IMR-90 (cell line): ENCODE measurements around the gene SIRT7. TPM values are rescaled to one million over a fixed set of nuclear protein-coding genes. Genes with fewer than 3 reads are reported as not detected.

Experiments
- BHLHE40 ChIP-seq: fragments of 150-350 bp; IDR thresholded peaks from 2 replicates; pipeline ENCODE4 v1.6.1; 2016; ENCODE audit warnings: mild to moderate bottlenecking, low read depth, low read length
- CEBPB ChIP-seq: IDR thresholded peaks from 2 replicates; pipeline ENCODE4 v1.6.1; 2012; ENCODE audit warnings: low read depth, low read length, improper control_type of control experiment
- MAZ ChIP-seq: IDR thresholded peaks from 2 replicates; pipeline ENCODE4 v1.6.1; 2012; ENCODE audit warnings: low read depth, mild to moderate bottlenecking, low read length, improper control_type of control experiment, moderate library complexity, borderline replicate concordance
- POLR2A ChIP-seq: IDR thresholded peaks from 2 replicates; pipeline ENCODE4 v1.6.1; 2012; ENCODE audit warnings: mild to moderate bottlenecking, low read depth, low read length
- RFX5 ChIP-seq: IDR thresholded peaks from 2 replicates; pipeline ENCODE4 v1.8.0; 2012; ENCODE audit warnings: low read depth, mild to moderate bottlenecking, low read length, moderate library complexity
- polyA plus RNA-seq, 3 experiments: library from polyadenylated mRNA; depleted of rRNA; stranded (reverse); fragments of >200 nt; gene quantifications; 2 replicates each; pipeline ENCODE4 v1.2.3, GENCODE V29; 2012; ENCODE audit warnings: low replicate concordance in 1 of 3
- total RNA-seq: library from RNA; depleted of rRNA; stranded (reverse); fragments of >200 nt; gene quantifications from 2 replicates; pipeline ENCODE4 v1.2.3, GENCODE V29; 2012
- TF ChIP-seq, protein P1 (sequence below): fragments of 150-350 bp; IDR thresholded peaks from 2 replicates; pipeline ENCODE4 v1.6.1; 2017; ENCODE audit warnings: mild to moderate bottlenecking, antibody characterized with exemption, low read length, low read depth

The SIRT7 gene
- total and polyA plus RNA-seq, 2 of the 4 experiments (the other 2 are of a cell fraction): 14.5 to 19.8 TPM

DNA sequence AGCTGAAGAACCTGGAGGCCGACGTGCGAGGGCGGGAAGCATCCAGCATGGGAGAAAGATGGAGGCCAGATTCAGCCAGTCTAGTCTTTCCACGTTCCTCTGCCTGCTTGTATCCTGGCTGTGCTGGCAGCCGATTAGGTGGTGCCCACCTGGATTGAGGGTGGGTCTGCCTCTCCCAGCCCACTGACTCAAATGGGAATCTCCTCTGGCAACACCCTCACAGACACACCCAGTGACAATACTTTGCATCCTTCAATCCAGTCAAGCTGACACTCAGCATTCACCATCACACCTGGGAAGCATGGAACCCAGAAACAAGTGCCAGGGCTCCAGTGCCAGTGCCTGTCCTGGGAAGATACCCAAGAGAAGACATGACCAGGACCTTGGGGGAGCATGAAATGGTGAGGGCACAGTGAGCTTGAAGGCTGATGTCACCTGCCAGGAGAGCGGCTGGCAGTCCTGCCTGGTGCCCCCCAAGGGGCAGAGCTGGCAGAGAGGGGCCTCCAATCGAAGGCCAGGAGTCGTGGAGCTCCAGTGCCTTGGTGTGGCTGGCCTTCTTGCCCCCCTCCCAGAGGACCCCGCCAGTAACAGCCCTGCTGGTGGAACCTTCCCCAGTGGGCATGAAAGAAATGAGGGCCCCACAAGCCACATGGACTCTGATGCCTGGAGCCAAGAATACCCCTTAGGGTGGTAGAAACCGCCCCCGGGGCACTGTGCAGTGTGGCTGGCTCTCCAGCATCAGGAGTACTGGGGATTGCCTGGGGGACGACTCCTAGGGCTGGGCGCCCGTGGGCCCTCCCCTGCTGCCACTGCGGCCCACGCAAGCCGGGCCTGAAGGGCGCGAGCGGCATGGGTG is 16.6 kb downstream of the SIRT7 start (continued):
- TF ChIP-seq, protein P1, sequence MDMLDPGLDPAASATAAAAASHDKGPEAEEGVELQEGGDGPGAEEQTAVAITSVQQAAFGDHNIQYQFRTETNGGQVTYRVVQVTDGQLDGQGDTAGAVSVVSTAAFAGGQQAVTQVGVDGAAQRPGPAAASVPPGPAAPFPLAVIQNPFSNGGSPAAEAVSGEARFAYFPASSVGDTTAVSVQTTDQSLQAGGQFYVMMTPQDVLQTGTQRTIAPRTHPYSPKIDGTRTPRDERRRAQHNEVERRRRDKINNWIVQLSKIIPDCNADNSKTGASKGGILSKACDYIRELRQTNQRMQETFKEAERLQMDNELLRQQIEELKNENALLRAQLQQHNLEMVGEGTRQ: no peak
- TF ChIP-seq CEBPB: no peak
- TF ChIP-seq POLR2A: no peak
- no peak for TF ChIP-seq RFX5
- no peak for TF ChIP-seq BHLHE40
- no peak for TF ChIP-seq MAZ
